ENCODE results near the gene MT1X. TPM values are rescaled to one million over a fixed set of nuclear protein-coding genes. Genes with fewer than 3 reads are reported as not detected.

Gene MT1X
- polyA plus RNA-seq, 1 donor (not counting 4 experiments of a cell fraction or from before 2014, with no cell fraction given) = 58.3 TPM

DNA sequence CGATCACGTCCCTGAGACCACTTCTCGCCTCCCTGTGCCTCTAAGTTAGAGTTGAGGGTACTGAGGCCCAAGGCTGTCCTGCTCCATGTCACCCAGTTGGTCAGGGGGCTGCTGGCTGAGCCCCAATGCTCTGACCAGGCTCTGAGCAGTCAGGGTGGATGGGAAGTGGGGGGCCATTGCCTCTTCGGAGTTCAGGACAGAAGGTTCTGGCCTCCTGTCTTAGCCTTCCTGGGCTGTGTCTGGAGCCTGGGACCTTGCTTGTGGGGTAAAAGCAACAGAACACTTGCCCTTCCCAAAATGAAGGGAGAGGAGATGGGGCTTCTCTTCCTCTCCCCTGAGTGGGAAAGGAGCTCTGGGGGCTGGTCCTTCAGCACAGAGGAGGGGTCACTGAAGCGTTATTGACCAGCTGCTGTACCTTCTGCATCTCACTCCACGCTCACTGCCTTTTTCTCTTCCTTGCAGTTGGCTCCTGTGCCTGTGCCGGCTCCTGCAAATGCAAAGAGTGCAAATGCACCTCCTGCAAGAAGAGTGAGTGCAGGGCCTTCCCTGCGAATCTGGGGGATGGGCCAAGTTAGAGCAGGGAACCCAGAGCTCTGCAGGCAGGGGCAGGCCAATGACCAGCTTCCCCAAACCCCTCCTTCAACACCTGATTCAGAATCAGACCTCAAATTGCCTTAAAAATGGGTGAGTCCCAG lies 580 bp downstream of the MT1X start:
- H3K4me1 ChIP-seq (ENCODE audit: control insufficient read depth, extremely low read depth, insufficient read depth, low read length) = peaks cover 33% of the 10 kb centered on the region
- H3K27me3 ChIP-seq (ENCODE audit: control insufficient read depth, extremely low read depth, insufficient read depth, low read length) = no peaks in the 10 kb centered on the region
- peaks cover 1% of the 10 kb centered on the region for H3K9me3 ChIP-seq (ENCODE audit: control insufficient read depth, low read depth, low read length)
- TF ChIP-seq EZH2 (IDR thresholded peaks at IDR 0.05; ENCODE audit: low read length) = no peak
- TF ChIP-seq, protein P1, sequence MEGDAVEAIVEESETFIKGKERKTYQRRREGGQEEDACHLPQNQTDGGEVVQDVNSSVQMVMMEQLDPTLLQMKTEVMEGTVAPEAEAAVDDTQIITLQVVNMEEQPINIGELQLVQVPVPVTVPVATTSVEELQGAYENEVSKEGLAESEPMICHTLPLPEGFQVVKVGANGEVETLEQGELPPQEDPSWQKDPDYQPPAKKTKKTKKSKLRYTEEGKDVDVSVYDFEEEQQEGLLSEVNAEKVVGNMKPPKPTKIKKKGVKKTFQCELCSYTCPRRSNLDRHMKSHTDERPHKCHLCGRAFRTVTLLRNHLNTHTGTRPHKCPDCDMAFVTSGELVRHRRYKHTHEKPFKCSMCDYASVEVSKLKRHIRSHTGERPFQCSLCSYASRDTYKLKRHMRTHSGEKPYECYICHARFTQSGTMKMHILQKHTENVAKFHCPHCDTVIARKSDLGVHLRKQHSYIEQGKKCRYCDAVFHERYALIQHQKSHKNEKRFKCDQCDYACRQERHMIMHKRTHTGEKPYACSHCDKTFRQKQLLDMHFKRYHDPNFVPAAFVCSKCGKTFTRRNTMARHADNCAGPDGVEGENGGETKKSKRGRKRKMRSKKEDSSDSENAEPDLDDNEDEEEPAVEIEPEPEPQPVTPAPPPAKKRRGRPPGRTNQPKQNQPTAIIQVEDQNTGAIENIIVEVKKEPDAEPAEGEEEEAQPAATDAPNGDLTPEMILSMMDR (optimal IDR thresholded peaks at IDR 0.05 in 1 of 3, IDR thresholded peaks at IDR 0.05 in 1 of 3, conservative IDR thresholded peaks at IDR 0.05 in 1 of 3; ENCODE audit: extremely low read depth in 1 of 3, insufficient read depth in 2 of 3, low read length in 3 of 3) = no peak
- peak overlapping the region; percentile 75 for H3K27ac ChIP-seq (ENCODE audit: control insufficient read depth, insufficient read depth, low read length)
- peak; percentile 36 for FAIRE-seq
- no peaks in the 10 kb centered on the region for H3K9me1 ChIP-seq (ENCODE audit: control insufficient read depth, extremely low read depth, insufficient read depth, low read length)
- dilution Hi-C loops (cut with MboI; ENCODE audit: extremely low pct_ligation_motif_present, low sequenced_read_pairs) = no loop called here
- H3K36me3 ChIP-seq (ENCODE audit: control insufficient read depth in 2 of 2, extremely low read depth in 1 of 2, insufficient read depth in 2 of 2, low read length in 2 of 2) = peaks cover 0 to 3% of the 10 kb centered on the region in 2 experiments
- H4K20me1 ChIP-seq (ENCODE audit: control insufficient read depth, extremely low read depth, insufficient read depth, low read length) = no peaks in the 10 kb centered on the region
- no peak for DNase-seq (ENCODE audit: low read depth, low spot score)
- H3K79me2 ChIP-seq (ENCODE audit: control insufficient read depth, insufficient read depth, low read length) = peaks cover 4% of the 10 kb centered on the region
- peak overlapping the region; percentile 55 to 91 (median 80) for H3K4me3 ChIP-seq (ENCODE audit: control insufficient read depth in 2 of 3, extremely low read depth in 1 of 3, insufficient read depth in 2 of 3, low read depth in 1 of 3, low read length in 3 of 3)
- peak overlapping the region; percentile 84 for H3K9ac ChIP-seq (ENCODE audit: control insufficient read depth, extremely low read depth, insufficient read depth, low read length)
- H2AFZ ChIP-seq (ENCODE audit: control insufficient read depth, low read length) = peak overlapping the region; percentile 61
- H3K4me2 ChIP-seq (ENCODE audit: control insufficient read depth, extremely low read depth, insufficient read depth, low read depth, low read length) = peak overlapping the region; percentile 100

DNA sequence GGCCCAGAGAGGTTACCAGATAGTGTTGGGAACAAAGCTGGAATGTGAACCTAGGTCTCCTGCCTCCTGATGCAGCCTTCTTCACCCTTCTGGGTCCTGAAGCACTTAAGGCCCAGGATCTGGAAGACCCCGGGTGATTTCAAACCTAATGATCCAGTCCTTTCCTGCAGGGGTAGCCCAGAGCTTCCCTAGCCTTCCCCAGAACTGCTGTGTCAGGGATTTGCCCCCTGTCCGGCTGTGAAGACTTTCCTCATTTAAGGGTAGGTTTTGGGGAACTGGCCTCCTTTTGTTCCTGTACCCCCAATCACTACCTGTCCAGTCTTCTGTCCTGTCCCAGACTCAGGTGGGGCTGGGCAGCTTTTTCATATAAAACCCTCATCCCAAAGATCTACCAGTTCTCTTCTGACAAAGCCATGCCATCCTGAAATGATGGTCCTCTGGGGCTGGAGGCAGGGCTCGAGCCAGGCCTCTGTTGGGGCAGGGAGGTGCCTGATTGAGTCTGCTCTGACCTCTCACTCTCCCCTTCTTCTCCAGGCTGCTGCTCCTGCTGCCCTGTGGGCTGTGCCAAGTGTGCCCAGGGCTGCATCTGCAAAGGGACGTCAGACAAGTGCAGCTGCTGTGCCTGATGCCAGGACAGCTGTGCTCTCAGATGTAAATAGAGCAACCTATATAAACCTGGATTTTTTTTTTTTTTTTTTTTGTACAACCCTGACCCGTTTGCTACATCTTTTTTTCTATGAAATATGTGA lies 1.3 kb downstream of the MT1X start:
- H3K27ac ChIP-seq (ENCODE audit: control insufficient read depth, insufficient read depth, low read length) = no peak overlapping the region
- H3K79me2 ChIP-seq (ENCODE audit: control insufficient read depth, insufficient read depth, low read length) = peaks cover 4% of the 10 kb centered on the region
- no peaks in the 10 kb centered on the region for H4K20me1 ChIP-seq (ENCODE audit: control insufficient read depth, extremely low read depth, insufficient read depth, low read length)
- no peaks in the 10 kb centered on the region for H3K27me3 ChIP-seq (ENCODE audit: control insufficient read depth, extremely low read depth, insufficient read depth, low read length)
- H3K4me2 ChIP-seq (ENCODE audit: control insufficient read depth, extremely low read depth, insufficient read depth, low read depth, low read length) = peak overlapping the region; percentile 100
- peaks cover 33% of the 10 kb centered on the region for H3K4me1 ChIP-seq (ENCODE audit: control insufficient read depth, extremely low read depth, insufficient read depth, low read length)
- dilution Hi-C loops (cut with MboI; ENCODE audit: extremely low pct_ligation_motif_present, low sequenced_read_pairs) = no loop called here
- DNase-seq (ENCODE audit: low read depth, low spot score) (no peak), FAIRE-seq (no peak)
- H3K9ac ChIP-seq (ENCODE audit: control insufficient read depth, extremely low read depth, insufficient read depth, low read length) = peak overlapping the region; percentile 84
- peak overlapping the region; percentile 55 to 91 (median 80) for H3K4me3 ChIP-seq (ENCODE audit: control insufficient read depth in 2 of 3, extremely low read depth in 1 of 3, insufficient read depth in 2 of 3, low read depth in 1 of 3, low read length in 3 of 3)
- peaks cover 0 to 3% of the 10 kb centered on the region in 2 experiments for H3K36me3 ChIP-seq (ENCODE audit: control insufficient read depth in 2 of 2, extremely low read depth in 1 of 2, insufficient read depth in 2 of 2, low read length in 2 of 2)
- H2AFZ ChIP-seq (ENCODE audit: control insufficient read depth, low read length) = no peak overlapping the region
- TF ChIP-seq, protein P1 (optimal IDR thresholded peaks at IDR 0.05 in 1 of 3, IDR thresholded peaks at IDR 0.05 in 1 of 3, conservative IDR thresholded peaks at IDR 0.05 in 1 of 3; ENCODE audit: extremely low read depth in 1 of 3, insufficient read depth in 2 of 3, low read length in 3 of 3) = no peak
- TF ChIP-seq EZH2 (IDR thresholded peaks at IDR 0.05; ENCODE audit: low read length) = no peak
- H3K9me3 ChIP-seq (ENCODE audit: control insufficient read depth, low read depth, low read length) = peaks cover 1% of the 10 kb centered on the region
- no peaks in the 10 kb centered on the region for H3K9me1 ChIP-seq (ENCODE audit: control insufficient read depth, extremely low read depth, insufficient read depth, low read length)
